HepG2 (cell line): ENCODE results near the gene GAN.

Source experiments
- ETV6 ChIP-seq: sonication (generic); formaldehyde crosslinking; conservative IDR thresholded peaks from 2 replicates; pipeline ENCODE4 v1.4.0; 2020; ENCODE audit warnings: missing genetic modification reagents
- REST ChIP-seq, 2 experiments: IDR thresholded peaks; 2 replicates each; pipeline ENCODE4 v1.6.1; 2011 to 2012; ENCODE audit warnings: low read length in 2 of 2, borderline replicate concordance in 1 of 2, low read depth in 1 of 2, mild to moderate bottlenecking in 1 of 2, moderate library complexity in 1 of 2
- TF ChIP-seq, protein P1 (sequence below): sonication (generic); formaldehyde crosslinking; IDR thresholded peaks from 2 replicates; pipeline ENCODE4 v1.5.0; 2020; ENCODE audit warnings: missing genetic modification reagents
- TF ChIP-seq, protein P2 (sequence below): IDR thresholded peaks from 2 replicates; pipeline ENCODE4 v1.6.1; 2016; ENCODE audit warnings: missing genetic modification reagents, missing compliant biosample characterization

- TF ChIP-seq, protein P1, sequence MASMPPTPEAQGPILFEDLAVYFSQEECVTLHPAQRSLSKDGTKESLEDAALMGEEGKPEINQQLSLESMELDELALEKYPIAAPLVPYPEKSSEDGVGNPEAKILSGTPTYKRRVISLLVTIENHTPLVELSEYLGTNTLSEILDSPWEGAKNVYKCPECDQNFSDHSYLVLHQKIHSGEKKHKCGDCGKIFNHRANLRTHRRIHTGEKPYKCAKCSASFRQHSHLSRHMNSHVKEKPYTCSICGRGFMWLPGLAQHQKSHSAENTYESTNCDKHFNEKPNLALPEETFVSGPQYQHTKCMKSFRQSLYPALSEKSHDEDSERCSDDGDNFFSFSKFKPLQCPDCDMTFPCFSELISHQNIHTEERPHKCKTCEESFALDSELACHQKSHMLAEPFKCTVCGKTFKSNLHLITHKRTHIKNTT (CRISPR knock-in tag): no peak
- TF ChIP-seq ETV6 (no peak), REST (IDR thresholded peaks at IDR 0.05; ENCODE audit: borderline replicate concordance in 1 of 2, low read depth in 1 of 2, low read length in 2 of 2) (no peak)
- TF ChIP-seq, protein P2, sequence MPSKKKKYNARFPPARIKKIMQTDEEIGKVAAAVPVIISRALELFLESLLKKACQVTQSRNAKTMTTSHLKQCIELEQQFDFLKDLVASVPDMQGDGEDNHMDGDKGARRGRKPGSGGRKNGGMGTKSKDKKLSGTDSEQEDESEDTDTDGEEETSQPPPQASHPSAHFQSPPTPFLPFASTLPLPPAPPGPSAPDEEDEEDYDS (CRISPR knock-in tag): no peak
Observed at GRCh38 chr16:81292936-81293335, 21.8 kb upstream of the GAN start.
